ENCODE measurements around the gene RNF225.
"Not testable (repeated sequence)": the region's sequence is repeated elsewhere in the genome, so short reads cannot be mapped to it uniquely, and the experiment has no call there.

The RNF225 gene

DNA sequence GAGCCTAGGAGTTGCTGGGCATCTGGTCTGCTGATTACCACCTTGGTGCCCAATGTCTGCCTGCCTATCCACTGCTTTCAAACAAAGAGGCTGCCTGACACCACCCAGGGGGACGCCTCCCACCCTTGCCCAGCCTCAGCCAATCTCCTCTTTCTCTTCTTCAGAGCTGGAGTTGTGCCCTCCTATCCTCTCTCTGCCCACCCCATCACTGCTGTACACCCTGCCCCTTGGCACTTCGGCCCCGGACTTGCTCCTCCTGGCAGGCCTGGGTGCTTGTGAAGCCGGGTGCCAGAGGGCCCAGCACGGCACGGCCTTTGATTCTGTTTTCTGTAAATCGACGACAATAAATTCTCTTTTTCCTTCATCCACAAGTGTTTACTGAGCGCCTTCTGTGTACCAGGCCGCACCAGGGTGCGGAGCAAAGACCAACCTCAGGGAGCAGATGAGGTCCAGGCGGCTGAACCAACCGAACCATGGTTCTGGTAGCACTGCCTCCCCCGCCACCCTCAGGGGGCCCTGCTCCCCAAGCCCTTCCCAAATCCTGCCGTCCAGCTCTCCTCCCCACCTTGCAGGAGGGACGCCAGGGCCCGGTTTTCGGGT is 5.0 kb downstream of the RNF225 start:
- H3K27me3 ChIP-seq (ENCODE audit: insufficient read depth, low read length): no peaks in the 10 kb centered on the region
- H3K4me3 ChIP-seq (ENCODE audit: low read length): peak overlapping the region; percentile 59
- H3K36me3 ChIP-seq (ENCODE audit: insufficient read depth, low read length): peaks cover 8% of the 10 kb centered on the region
- H2AFZ ChIP-seq (ENCODE audit: low read depth, low read length): no peak overlapping the region
- no peaks in the 10 kb centered on the region for H3K9me3 ChIP-seq (ENCODE audit: low read length)
- peaks cover 11% of the 10 kb centered on the region for H3K4me1 ChIP-seq (ENCODE audit: insufficient read depth, low read length)

DNA sequence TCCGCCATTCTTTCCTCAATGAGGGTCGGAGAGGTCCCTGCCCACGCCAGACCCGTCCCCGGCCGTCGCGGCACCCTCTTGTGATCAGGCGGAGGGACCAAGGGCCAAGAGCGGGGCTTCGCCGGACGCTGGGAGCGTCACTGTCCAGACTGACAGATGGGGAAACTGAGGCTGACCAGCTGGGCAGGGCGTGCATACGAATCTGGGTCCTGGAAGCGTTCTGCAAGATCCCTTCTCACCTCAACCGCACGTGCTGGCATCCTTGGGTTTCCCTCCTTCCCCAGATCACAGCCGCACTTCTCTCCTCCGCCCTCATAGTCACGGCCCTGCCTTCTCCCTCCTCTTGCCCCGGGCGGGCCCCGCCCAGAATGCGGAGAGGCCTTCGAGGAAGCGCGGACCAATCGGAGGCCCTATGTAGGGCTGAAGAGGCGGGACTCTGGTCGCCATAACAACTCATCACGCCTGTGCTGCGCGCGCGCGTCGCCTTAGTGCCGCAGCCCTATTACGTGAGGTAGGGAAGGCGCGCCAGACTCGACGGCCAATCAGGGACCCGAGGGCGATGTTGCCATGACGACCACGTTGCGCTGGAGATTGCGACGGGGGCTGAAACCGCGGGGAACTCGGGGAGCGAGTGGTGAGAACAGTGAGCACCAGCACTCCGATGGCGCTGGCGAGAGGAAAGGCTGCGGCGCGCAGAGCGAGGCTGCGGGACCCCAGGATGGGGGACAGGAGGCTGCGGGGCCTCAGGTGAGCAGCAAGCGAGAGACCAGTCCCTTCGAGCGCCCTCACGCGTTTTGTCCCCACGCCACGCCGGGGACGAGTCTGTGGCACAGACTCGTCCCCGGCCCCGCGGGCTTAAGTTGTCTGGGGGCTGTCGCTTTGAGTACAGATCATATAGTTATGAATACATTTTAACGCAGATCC is 5.7 kb downstream of the RNF225 start:
- Histone ChIP-seq H3K4me3 (ENCODE audit: low read length) (peak overlapping the region; percentile 59), H2AFZ (ENCODE audit: low read depth, low read length) (no peak overlapping the region), H3K27me3 (ENCODE audit: insufficient read depth, low read length) (no peaks in the 10 kb centered on the region), H3K36me3 (ENCODE audit: insufficient read depth, low read length) (peaks cover 5% of the 10 kb centered on the region), H3K4me1 (ENCODE audit: insufficient read depth, low read length) (peaks cover 11% of the 10 kb centered on the region), H3K9me3 (ENCODE audit: low read length) (no peaks in the 10 kb centered on the region)

DNA sequence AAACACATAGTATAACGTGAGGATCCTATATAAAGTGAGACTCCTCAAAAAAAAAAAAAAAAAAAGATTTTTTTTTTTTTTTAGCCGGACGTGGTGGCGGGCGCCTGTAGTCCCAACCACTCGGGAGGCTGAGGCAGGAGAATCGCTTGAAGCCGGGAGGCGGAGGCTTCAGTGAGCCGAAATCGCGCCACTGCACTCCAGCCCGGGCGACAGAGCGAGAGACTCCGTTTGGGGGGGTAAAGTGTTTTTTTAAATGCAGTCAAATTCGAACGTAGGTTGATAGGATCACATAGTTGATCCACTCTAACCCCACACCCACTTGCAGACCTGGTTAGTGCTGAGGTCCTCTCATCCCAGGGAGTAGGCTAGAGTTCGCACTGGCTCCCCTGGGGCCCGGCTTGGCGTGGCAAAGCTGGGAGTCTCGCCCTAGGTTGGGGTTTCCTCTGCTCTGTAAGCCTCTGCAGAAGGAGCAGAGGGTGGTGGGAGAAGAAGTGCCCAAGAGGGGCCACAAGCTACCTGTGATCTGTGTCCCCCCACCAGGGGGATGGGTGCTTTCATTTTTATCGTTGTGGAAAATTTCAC is 6.5 kb downstream of the RNF225 start:
- Histone ChIP-seq H3K4me1 (ENCODE audit: insufficient read depth, low read length) (peaks cover 14% of the 10 kb centered on the region), H2AFZ (ENCODE audit: low read depth, low read length) (no peak overlapping the region), H3K36me3 (ENCODE audit: insufficient read depth, low read length) (peaks cover 3% of the 10 kb centered on the region), H3K4me3 (ENCODE audit: low read length) (peak overlapping the region; percentile 59), H3K27me3 (ENCODE audit: insufficient read depth, low read length) (no peaks in the 10 kb centered on the region), H3K9me3 (ENCODE audit: low read length) (no peaks in the 10 kb centered on the region)

DNA sequence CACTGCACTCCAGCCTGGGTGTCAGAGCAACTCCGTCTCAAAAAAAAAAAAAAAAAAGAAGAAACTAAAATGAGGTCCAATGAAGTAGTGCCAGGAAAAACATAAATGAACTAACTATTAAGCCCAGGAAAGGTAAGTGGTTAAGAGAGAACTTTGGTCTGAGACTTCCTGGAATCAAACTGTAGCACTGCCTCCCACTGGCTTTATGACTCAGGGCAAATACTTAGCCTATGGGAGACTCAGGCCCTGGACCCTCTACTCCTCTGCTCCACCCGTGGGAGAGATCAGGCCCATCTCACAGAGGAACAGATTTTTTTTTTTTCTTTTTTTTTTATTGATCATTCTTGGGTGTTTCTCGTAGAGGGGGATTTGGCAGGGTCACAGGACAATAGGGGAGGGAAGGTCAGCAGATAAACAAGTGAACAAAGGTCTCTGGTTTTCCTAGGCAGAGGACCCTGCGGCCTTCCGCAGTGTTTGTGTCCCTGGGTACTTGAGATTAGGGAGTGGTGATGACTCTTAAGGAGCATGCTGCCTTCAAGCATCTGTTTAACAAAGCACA is 8.5 kb downstream of the RNF225 start:
- peaks cover 24% of the 10 kb centered on the region for H3K4me1 ChIP-seq (ENCODE audit: insufficient read depth, low read length)
- not testable (repeated sequence) for H3K27me3 ChIP-seq (ENCODE audit: insufficient read depth, low read length); H3K9me3 ChIP-seq (ENCODE audit: low read length); H3K36me3 ChIP-seq (ENCODE audit: insufficient read depth, low read length); H3K4me3 ChIP-seq (ENCODE audit: low read length); H2AFZ ChIP-seq (ENCODE audit: low read depth, low read length)

DNA sequence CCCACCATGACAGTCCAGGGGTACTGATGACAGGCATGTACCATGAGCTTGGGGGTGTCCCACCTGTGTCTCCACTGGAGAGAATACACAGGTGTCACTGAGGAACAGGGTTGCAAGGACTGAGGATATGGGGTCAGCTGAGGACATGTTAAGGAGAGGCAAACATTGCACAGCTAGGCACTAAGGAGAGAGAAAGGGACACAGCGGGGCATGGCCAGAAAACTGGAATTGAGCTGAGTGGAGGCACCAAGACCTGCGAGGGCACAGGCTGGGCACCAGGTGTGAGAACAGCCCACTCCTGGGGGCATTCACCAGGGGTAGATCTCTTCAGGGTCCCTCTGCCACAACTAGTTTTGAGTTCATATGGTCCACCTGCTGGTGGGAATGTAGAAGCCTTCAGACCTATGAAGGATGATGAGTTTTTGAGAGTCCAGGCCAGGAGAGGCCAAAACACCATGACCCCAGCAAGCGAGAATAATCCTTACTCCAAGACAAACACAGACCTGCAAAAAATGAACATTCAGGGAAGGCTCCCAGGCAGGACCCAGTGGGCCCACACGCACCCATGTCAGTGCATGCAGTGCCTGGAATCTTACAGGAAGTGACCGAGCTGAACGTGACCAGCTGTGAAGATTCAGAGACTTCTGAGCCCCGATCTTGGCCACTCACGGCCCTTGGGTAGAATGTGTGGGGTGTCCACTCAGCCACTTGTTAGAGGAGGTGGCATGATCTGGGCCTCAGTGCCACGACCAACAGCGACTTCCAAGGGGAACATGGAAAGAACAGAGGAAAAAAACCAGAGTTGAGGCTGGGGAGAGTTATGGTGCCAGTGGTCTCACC is 11.6 kb downstream of the RNF225 start:
- peak overlapping the region; percentile 85 for H3K4me3 ChIP-seq (ENCODE audit: low read length)
- H3K9me3 ChIP-seq (ENCODE audit: low read length): no peaks in the 10 kb centered on the region
- H3K4me1 ChIP-seq (ENCODE audit: insufficient read depth, low read length): peaks cover 22% of the 10 kb centered on the region
- no peaks in the 10 kb centered on the region for H3K27me3 ChIP-seq (ENCODE audit: insufficient read depth, low read length)
- no peak overlapping the region for H2AFZ ChIP-seq (ENCODE audit: low read depth, low read length)
- H3K36me3 ChIP-seq (ENCODE audit: insufficient read depth, low read length): no peaks in the 10 kb centered on the region

DNA sequence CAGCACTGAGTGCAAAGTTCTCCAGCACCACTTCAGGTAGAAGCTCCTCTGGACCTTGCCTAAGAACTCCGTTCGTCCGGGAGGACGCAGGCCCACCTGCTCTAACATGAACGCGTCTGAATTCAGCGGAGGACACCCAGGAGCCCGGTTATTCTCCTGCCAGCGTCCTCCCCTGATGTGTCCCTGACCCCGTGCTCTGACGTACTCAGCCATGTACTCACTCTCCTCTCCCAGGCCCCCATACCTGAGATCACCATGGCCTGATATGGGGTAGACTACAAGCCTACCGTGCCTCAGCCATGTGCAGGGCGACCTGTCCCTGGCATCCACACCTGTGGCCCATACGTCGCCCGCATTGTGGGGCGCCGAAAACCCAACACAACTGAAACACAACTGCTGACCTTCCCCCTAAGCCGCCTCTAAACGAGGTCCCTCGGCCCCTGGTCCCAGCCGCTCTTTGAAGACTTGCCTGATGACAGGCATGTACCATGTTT is 12.2 kb downstream of the RNF225 start:
- H3K36me3 ChIP-seq (ENCODE audit: insufficient read depth, low read length): no peaks in the 10 kb centered on the region
- H3K4me3 ChIP-seq (ENCODE audit: low read length): peak overlapping the region; percentile 85
- no peaks in the 10 kb centered on the region for H3K27me3 ChIP-seq (ENCODE audit: insufficient read depth, low read length)
- H3K4me1 ChIP-seq (ENCODE audit: insufficient read depth, low read length): peaks cover 20% of the 10 kb centered on the region
- no peaks in the 10 kb centered on the region for H3K9me3 ChIP-seq (ENCODE audit: low read length)
- H2AFZ ChIP-seq (ENCODE audit: low read depth, low read length): no peak overlapping the region

DNA sequence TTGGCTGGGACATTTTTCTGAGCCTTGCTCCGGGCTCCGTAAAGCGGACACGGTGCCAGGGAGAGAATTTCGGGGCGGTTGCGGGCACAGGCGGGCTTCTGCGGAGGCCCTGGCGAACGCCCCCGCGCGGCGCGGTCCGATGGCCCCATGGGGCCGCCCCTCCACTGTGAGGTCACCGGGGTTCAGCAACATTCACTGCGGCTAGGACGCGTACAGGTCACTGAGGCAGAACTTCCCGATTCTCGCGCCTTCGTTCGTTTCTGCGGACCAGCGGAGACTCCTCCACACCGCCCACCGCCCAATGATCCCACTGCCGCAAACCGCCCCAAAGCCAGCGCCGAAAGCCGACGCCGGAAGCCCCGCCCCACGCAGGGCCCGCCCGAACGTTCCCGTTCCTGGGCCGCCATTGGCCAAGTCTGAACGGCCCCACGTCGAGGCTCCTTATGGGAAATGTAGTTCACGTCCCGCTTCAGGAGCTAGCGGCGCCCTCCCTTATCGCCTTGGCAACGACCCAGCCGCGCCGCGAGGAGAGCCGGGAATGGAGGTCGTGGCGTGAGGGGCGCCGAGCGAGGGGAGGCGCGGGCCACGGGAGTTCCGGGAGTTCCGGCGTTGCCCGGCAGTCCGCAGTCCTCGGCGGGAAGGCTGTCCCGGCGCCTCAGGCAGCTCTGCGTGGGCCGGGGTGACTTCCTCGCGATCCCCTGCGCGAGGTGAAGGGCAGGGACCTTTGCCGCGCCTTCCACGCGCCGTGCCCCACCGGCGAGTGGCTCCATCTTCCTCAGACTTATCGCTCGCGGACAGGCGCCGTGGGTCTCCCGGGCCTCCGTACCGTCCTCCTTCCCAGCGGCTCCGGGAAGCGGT is 12.9 kb downstream of the RNF225 start, which contains the start of gene ZNF584:
ZNF584 (plus strand) TSS at position 498 of the 858 bp plus-strand sequence. CDS start 499 bp downstream, outside the sequence.
- H3K9me3 ChIP-seq (ENCODE audit: low read length): no peaks in the 10 kb centered on the region
- H3K27me3 ChIP-seq (ENCODE audit: insufficient read depth, low read length): no peaks in the 10 kb centered on the region
- no peaks in the 10 kb centered on the region for H3K36me3 ChIP-seq (ENCODE audit: insufficient read depth, low read length)

DNA sequence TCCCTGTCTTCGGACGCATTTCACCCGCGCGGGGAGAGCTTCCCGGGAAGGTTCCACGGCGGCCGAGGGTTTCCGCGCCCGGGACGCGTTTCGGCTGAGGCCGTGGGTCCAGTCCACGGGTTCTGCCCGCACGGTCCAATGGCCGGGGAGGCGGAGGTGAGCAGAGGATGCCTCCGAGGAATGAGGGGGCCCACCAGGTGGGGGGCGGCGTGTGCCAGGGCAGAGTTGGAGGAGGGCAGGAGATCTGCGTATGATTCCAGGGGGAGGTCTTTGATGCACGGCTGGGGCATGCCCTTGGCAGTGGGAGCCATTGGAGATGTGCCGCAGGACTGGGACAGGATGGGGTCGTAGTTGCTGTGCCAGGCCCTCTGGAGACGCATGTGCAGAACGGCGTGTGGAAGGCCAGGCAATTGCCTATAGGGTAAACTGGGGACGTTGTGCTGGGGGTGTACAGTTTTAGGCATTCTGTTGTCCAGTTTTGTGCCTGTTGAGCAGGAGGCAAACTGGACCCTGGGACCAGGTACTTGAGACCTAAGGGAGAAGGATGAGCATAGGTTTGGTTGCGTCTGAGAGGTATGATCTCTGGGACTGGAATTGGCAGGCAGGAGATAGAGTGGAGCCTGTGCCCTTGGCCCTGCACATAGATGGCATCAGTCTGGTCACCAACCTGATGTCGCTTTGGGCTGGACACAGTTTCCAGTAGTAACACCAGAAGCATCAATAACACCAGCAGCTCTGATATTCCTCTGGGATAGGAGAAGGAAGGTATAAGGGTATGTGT is 13.7 kb downstream of the RNF225 start:
- Histone ChIP-seq H3K4me1 (ENCODE audit: insufficient read depth, low read length) (peaks cover 20% of the 10 kb centered on the region), H3K4me3 (ENCODE audit: low read length) (peak overlapping the region; percentile 85)

More for the DNA sequence above, 12.9 kb downstream of the RNF225 start, which contains the start of gene ZNF584:
- Histone ChIP-seq H3K4me3 (ENCODE audit: low read length) (peak within 1 kb of the TSS; percentile 85), H3K4me1 (ENCODE audit: insufficient read depth, low read length) (peaks cover 20% of the 10 kb centered on the region), H2AFZ (ENCODE audit: low read depth, low read length) (peak within 1 kb of the TSS; percentile 77)

DNA sequence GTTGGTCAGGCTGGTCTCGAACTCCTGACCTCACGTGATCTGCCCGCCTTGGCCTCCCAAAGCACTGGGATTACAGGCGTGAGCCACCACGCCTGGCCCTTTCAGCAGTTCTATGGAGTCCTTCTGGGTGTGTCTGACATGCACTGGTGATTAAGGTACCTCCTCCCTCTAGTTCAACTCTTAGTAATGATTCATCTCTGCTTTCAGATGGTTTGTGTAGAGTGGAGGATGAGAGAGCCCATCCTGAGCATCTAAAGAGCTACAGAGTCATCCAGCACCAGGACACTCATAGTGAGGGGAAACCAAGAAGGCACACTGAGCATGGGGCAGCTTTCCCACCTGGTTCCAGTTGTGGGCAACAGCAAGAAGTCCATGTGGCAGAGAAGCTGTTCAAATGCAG is 21.1 kb downstream of the RNF225 start:
- Histone ChIP-seq H3K36me3 (ENCODE audit: insufficient read depth, low read length) (peaks cover 48% of the 10 kb centered on the region), H3K4me1 (ENCODE audit: insufficient read depth, low read length) (no peaks in the 10 kb centered on the region), H3K9me3 (ENCODE audit: low read length) (peaks cover 27% of the 10 kb centered on the region)

More for the DNA sequence above, 13.7 kb downstream of the RNF225 start:
- no peaks in the 10 kb centered on the region for H3K9me3 ChIP-seq (ENCODE audit: low read length)
- no peaks in the 10 kb centered on the region for H3K36me3 ChIP-seq (ENCODE audit: insufficient read depth, low read length)
- peak overlapping the region; percentile 77 for H2AFZ ChIP-seq (ENCODE audit: low read depth, low read length)
- no peaks in the 10 kb centered on the region for H3K27me3 ChIP-seq (ENCODE audit: insufficient read depth, low read length)

DNA sequence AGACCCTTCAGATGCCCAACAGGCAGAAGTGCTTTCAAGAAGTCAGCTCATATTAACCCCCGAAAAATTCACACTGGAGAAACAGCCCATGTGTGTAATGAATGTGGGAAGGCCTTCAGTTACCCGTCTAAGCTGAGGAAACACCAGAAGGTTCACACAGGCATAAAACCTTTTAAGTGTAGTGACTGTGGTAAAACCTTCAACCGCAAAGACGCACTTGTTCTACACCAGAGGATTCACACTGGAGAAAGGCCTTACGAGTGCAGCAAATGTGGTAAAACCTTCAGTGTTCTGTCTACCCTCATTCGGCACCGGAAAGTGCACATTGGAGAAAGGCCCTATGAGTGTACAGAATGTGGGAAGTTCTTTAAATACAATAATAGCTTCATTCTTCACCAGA is 21.6 kb downstream of the RNF225 start:
- H3K36me3 ChIP-seq (ENCODE audit: insufficient read depth, low read length): peaks cover 51% of the 10 kb centered on the region
- no peaks in the 10 kb centered on the region for H3K27me3 ChIP-seq (ENCODE audit: insufficient read depth, low read length)
- H3K9me3 ChIP-seq (ENCODE audit: low read length): peaks cover 27% of the 10 kb centered on the region
- no peaks in the 10 kb centered on the region for H3K4me1 ChIP-seq (ENCODE audit: insufficient read depth, low read length)
- no peak overlapping the region for H2AFZ ChIP-seq (ENCODE audit: low read depth, low read length)
- H3K4me3 ChIP-seq (ENCODE audit: low read length): no peak overlapping the region

More for the DNA sequence above, 21.1 kb downstream of the RNF225 start:
- Histone ChIP-seq H3K27me3 (ENCODE audit: insufficient read depth, low read length) (no peaks in the 10 kb centered on the region), H2AFZ (ENCODE audit: low read depth, low read length) (no peak overlapping the region), H3K4me3 (ENCODE audit: low read length) (no peak overlapping the region)

DNA sequence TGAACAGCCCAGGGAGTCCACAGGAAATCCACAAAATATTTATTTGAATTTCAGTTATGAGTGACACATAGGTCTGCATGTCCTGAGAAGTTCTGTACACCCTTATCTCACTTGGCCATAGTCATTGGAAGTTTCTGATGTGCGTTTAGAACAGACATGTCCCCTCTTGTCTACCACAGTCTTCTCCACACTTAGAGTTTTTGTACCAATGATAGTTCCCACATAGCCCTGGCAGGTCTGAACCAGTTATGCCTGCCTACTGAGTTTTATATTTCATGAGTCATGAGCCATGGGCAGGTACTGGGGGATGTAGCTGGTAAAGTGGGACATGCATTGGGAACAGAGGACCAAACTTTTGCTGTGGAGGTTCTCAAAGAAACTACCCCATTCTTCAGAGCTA is 33.2 kb downstream of the RNF225 start:
- H3K27me3 ChIP-seq (ENCODE audit: insufficient read depth, low read length): no peaks in the 10 kb centered on the region
- H3K4me3 ChIP-seq (ENCODE audit: low read length): no peak overlapping the region
- peaks cover 34% of the 10 kb centered on the region for H3K36me3 ChIP-seq (ENCODE audit: insufficient read depth, low read length)
- no peak overlapping the region for H2AFZ ChIP-seq (ENCODE audit: low read depth, low read length)
- H3K4me1 ChIP-seq (ENCODE audit: insufficient read depth, low read length): no peaks in the 10 kb centered on the region
- peaks cover 37% of the 10 kb centered on the region for H3K9me3 ChIP-seq (ENCODE audit: low read length)
